Measurements from ENCODE around the gene KAT2B.

The KAT2B gene

GRCh38 chr3:20194793-20195460 is 154.7 kb downstream of the KAT2B start:
- H3K9ac ChIP-seq (ENCODE audit: low read depth in 1 of 2, low read length in 2 of 2), result no peak overlapping the region
- H3K4me1 ChIP-seq (ENCODE audit: control insufficient read depth in 1 of 2, insufficient read depth in 2 of 2, low read length in 2 of 2), result peaks cover 0 to 8% of the 10 kb centered on the region in 2 donors
- H3K36me3 ChIP-seq (ENCODE audit: control insufficient read depth in 1 of 2, insufficient read depth in 2 of 2, low read length in 2 of 2), result no peaks in the 10 kb centered on the region
- no peak overlapping the region for H3K27ac ChIP-seq (ENCODE audit: low read depth, low read length)
- no peak overlapping the region for H3K4me3 ChIP-seq (ENCODE audit: low read depth in 1 of 2, low read length in 2 of 2)
- no peaks in the 10 kb centered on the region for H3K27me3 ChIP-seq (ENCODE audit: control insufficient read depth in 1 of 2, insufficient read depth in 2 of 2, low read length in 2 of 2)
- H3K9me3 ChIP-seq (ENCODE audit: control insufficient read depth in 1 of 2, low read length in 2 of 2), result no peaks in the 10 kb centered on the region

GRCh38 chr3:20197775-20198174 is 157.5 kb downstream of the KAT2B start:
- Histone ChIP-seq H3K27ac (ENCODE audit: low read depth, low read length) (no peak overlapping the region), H3K4me1 (ENCODE audit: control insufficient read depth in 1 of 2, insufficient read depth in 2 of 2, low read length in 2 of 2) (peaks cover 0 to 8% of the 10 kb centered on the region in 2 donors), H3K36me3 (ENCODE audit: control insufficient read depth in 1 of 2, insufficient read depth in 2 of 2, low read length in 2 of 2) (no peaks in the 10 kb centered on the region), H3K4me3 (ENCODE audit: low read depth in 1 of 2, low read length in 2 of 2) (no peak overlapping the region), H3K27me3 (ENCODE audit: control insufficient read depth in 1 of 2, insufficient read depth in 2 of 2, low read length in 2 of 2) (no peaks in the 10 kb centered on the region), H3K9me3 (ENCODE audit: control insufficient read depth in 1 of 2, low read length in 2 of 2) (no peaks in the 10 kb centered on the region), H3K9ac (ENCODE audit: low read depth in 1 of 2, low read length in 2 of 2) (no peak overlapping the region)

- H3K9ac ChIP-seq (ENCODE audit: low read depth in 1 of 2, low read length in 2 of 2), result no peak overlapping the region
- peaks cover 0 to 8% of the 10 kb centered on the region in 2 donors for H3K4me1 ChIP-seq (ENCODE audit: control insufficient read depth in 1 of 2, insufficient read depth in 2 of 2, low read length in 2 of 2)
- H3K36me3 ChIP-seq (ENCODE audit: control insufficient read depth in 1 of 2, insufficient read depth in 2 of 2, low read length in 2 of 2), result no peaks in the 10 kb centered on the region
- no peak overlapping the region for H3K27ac ChIP-seq (ENCODE audit: low read depth, low read length)
- H3K27me3 ChIP-seq (ENCODE audit: control insufficient read depth in 1 of 2, insufficient read depth in 2 of 2, low read length in 2 of 2), result no peaks in the 10 kb centered on the region
- H3K4me3 ChIP-seq (ENCODE audit: low read depth in 1 of 2, low read length in 2 of 2), result no peak overlapping the region
- no peaks in the 10 kb centered on the region for H3K9me3 ChIP-seq (ENCODE audit: control insufficient read depth in 1 of 2, low read length in 2 of 2)
These were observed 160.9 kb downstream of the KAT2B start for GRCh38 chr3:20201143-20201542.

Measured in duodenal mucosa (tissue), 2 donors.